ENCODE results near the gene SLC25A22. TPM values are rescaled to one million over a fixed set of nuclear protein-coding genes. Genes with fewer than 3 reads are reported as not detected.

Gene SLC25A22
- total and polyA plus RNA-seq, 12 donors = 2.2 to 11.1 (median 4.0) TPM

DNA sequence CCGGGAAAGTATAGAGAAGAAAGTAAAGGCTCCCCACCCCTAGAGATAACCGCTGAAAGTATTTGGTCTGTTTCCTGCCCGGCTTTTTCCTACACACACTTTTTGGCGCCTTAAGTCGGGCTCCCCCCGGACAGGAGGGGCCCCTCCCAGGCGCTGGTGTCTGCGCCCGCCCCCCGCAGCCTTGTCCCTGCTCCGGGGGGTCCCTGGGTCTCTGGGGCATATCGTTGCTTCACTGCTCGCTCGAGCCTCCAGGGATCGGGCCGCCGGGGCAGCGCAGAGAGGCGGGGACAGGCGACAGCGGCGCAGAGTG lies 28.7 kb upstream of the SLC25A22 start:
- Histone ChIP-seq H3K27ac (peak overlapping the region; percentile 72 to 90 (median 86)), H3K4me3 (peak overlapping the region; percentile 24 to 69 (median 58)), H3K36me3 (peaks cover 0 to 42% (median 20%) of the 10 kb centered on the region in 9 donors), H3K9me3 (no peaks in the 10 kb centered on the region), H3K4me1 (peaks cover 36 to 88% (median 67%) of the 10 kb centered on the region in 9 donors), H3K27me3 (peaks cover 0 to 56% (median 0%) of the 10 kb centered on the region in 7 donors)
- ATAC-seq (peak in 2 of 8 donors; percentile 1 to 3), DNase-seq (no peak)
- WGBS, 2 donors = 1 to 4% methylated on average over 21 to 22 of the region's 22 CpGs
- TF ChIP-seq, protein P1, sequence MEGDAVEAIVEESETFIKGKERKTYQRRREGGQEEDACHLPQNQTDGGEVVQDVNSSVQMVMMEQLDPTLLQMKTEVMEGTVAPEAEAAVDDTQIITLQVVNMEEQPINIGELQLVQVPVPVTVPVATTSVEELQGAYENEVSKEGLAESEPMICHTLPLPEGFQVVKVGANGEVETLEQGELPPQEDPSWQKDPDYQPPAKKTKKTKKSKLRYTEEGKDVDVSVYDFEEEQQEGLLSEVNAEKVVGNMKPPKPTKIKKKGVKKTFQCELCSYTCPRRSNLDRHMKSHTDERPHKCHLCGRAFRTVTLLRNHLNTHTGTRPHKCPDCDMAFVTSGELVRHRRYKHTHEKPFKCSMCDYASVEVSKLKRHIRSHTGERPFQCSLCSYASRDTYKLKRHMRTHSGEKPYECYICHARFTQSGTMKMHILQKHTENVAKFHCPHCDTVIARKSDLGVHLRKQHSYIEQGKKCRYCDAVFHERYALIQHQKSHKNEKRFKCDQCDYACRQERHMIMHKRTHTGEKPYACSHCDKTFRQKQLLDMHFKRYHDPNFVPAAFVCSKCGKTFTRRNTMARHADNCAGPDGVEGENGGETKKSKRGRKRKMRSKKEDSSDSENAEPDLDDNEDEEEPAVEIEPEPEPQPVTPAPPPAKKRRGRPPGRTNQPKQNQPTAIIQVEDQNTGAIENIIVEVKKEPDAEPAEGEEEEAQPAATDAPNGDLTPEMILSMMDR (IDR thresholded peaks at IDR 0.05) = no peak
- intact Hi-C loops (cut with DNase I) = no loop called here

DNA sequence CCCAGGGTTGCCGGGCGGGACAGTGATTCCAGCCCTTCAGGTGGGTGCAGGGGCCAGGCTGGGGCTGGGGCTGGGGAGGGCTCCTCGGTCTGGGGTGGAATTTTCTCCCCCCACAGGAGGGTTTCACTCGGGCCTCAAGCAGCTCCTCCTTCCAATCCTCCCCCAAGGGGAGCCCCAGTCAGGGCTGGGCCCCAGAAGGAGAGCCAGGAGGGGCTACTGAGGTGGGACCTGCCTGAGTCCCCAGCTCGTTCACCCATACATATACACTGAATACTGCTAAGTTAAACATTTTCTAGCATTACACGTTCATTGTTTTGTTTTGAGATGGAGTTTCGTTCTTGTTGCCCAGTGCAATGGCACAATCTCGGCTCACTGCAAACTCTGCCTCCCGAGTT lies 28.1 kb upstream of the SLC25A22 start:
- H3K9me3 ChIP-seq = no peaks in the 10 kb centered on the region
- ATAC-seq (no peak), DNase-seq (no peak)
- peaks cover 40 to 88% (median 70%) of the 10 kb centered on the region in 9 donors for H3K4me1 ChIP-seq
- peaks cover 0 to 50% (median 0%) of the 10 kb centered on the region in 7 donors for H3K27me3 ChIP-seq
- H3K36me3 ChIP-seq = peaks cover 0 to 46% (median 20%) of the 10 kb centered on the region in 9 donors
- peak overlapping the region in 3 of 10 donors; percentile 58 to 60 (median 60) for H3K4me3 ChIP-seq
- WGBS, 2 donors = 81 to 83% methylated on average over 9 of the region's 9 CpGs
- TF ChIP-seq, protein P1 (IDR thresholded peaks at IDR 0.05) = no peak
- peak overlapping the region in 8 of 10 donors; percentile 72 to 90 (median 88) for H3K27ac ChIP-seq
- intact Hi-C loops (cut with DNase I) = no loop called here

DNA sequence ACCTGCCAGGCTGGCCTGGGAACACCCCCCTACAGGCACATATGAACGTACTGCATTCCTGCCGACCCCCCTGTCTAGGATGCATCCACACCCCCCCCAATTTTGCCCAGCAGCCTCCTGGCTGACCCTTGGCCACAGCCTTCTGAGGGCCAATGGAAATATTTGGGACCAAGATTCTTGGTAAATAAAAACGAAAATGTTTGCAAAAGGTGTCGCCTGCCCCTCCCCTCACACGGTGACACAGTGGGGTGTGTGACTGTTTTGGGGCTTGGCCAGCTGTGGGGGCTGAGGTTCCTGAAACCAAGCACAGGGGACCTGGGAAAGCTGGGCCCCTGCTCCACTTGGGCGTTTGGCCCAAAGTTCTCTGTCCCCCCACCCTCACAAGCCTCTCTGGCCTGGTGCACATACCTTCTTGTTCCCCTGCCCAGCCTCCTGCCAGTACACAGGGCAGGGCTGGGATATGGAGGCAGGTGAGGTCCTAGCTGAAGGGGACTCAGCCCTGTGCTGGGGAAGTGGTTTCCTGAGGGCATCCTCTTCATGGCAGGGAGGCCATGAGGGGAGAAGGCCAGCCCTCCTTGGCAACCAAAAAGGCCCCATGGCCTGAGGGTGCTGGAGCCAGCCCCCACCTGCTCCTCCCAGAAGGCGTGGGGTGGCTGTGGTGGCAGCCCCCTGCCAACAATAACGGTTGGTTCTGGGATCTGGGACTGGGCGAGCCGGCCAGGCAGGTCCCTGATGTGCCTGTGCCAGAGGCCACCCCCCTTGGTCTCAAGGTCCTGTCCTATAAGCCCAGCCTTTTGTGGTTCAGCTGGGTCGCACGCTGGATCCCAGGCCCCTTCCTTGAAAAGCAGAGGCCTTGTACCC lies 27.5 kb upstream of the SLC25A22 start:
- H3K4me1 ChIP-seq = peaks cover 42 to 88% (median 70%) of the 10 kb centered on the region in 9 donors
- peak overlapping the region in 5 of 10 donors; percentile 85 to 90 (median 89) for H3K27ac ChIP-seq

DNA sequence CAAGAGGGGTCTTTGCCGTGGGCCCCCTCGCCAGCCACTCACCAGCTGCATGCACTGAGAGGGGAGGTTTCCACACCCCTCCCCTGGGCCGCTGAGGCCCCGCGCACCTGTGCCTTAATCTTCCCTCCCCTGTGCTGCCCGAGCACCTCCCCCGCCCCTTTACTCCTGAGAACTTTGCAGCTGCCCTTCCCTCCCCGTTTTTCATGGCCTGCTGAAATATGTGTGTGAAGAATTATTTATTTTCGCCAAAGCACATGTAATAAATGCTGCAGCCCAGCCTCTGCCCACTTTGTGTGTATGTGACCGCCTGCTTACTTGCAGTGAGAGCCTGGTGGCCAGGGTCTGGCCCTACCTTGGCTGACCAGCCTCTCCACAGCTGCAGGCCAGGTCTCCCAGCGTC lies 26.9 kb upstream of the SLC25A22 start:
- H3K4me3 ChIP-seq = no peak overlapping the region
- DNase-seq (no peak), ATAC-seq (no peak)
- intact Hi-C loops (cut with DNase I) = no loop called here
- no peak overlapping the region for H3K27ac ChIP-seq
- H3K27me3 ChIP-seq = peaks cover 0 to 38% (median 0%) of the 10 kb centered on the region in 7 donors
- TF ChIP-seq, protein P1 (IDR thresholded peaks at IDR 0.05) = no peak
- H3K4me1 ChIP-seq = peaks cover 42 to 87% (median 69%) of the 10 kb centered on the region in 9 donors
- H3K36me3 ChIP-seq = peaks cover 0 to 46% (median 20%) of the 10 kb centered on the region in 9 donors
- H3K9me3 ChIP-seq = no peaks in the 10 kb centered on the region
- 82 to 92% methylated on average over 11 of the region's 11 CpGs for WGBS, 2 donors

More for the DNA sequence above, 27.5 kb upstream of the SLC25A22 start:
- Histone ChIP-seq H3K36me3 (peaks cover 0 to 46% (median 20%) of the 10 kb centered on the region in 9 donors), H3K4me3 (no peak overlapping the region), H3K9me3 (no peaks in the 10 kb centered on the region), H3K27me3 (peaks cover 0 to 44% (median 0%) of the 10 kb centered on the region in 7 donors)
- DNase-seq = no peak
- ATAC-seq = no peak
- WGBS, 2 donors = 81 to 89% methylated on average over 12 of the region's 12 CpGs
- intact Hi-C loops (cut with DNase I) = no loop called here
- TF ChIP-seq, protein P1 (IDR thresholded peaks at IDR 0.05) = no peak
